Upper lobe of right lung (tissue), 1 donor: ENCODE measurements around the gene PLCB2. TPM values are rescaled to one million over a fixed set of nuclear protein-coding genes. Genes with fewer than 3 reads are reported as not detected.

Source experiments
- ATAC-seq: fragments of 200-7000 bp; cut with Tn5 transposase; one replicate; pipeline ENCODE4 v1.9.1; 2020; ENCODE audit warnings: mild to moderate bottlenecking, moderate library complexity
- DNase-seq: peaks from one replicate; pipeline ENCODE4 v3.0.0-alpha.2; 2020
- H3K27ac ChIP-seq: fragments of 200-600 bp; one replicate; pipeline ENCODE4 v1.8.0; 2022
- H3K27me3 ChIP-seq: fragments of 200-600 bp; one replicate; pipeline ENCODE4 v1.8.0; 2022; ENCODE audit warnings: mild to moderate bottlenecking
- H3K36me3 ChIP-seq: fragments of 200-600 bp; one replicate; pipeline ENCODE4 v1.8.0; 2022
- H3K4me1 ChIP-seq: fragments of 200-600 bp; one replicate; pipeline ENCODE4 v1.8.0; 2022
- H3K4me3 ChIP-seq: fragments of 200-600 bp; one replicate; pipeline ENCODE4 v1.8.0; 2022; ENCODE audit warnings: mild to moderate bottlenecking
- H3K9me3 ChIP-seq: fragments of 200-600 bp; one replicate; pipeline ENCODE4 v1.8.0; 2022
- CTCF ChIP-seq: fragments of 200-600 bp; IDR thresholded peaks from one replicate; pipeline ENCODE4 v1.8.0; 2022; ENCODE audit warnings: antibody characterized with exemption
- intact Hi-C: fragments of 100-400 bp; cut with DNase I; formaldehyde crosslinking; loops from one replicate; pipeline ENCODE4 v1.11.0; 2022
- total RNA-seq: library from RNA; stranded (reverse); fragmentation: NEBNext Ultra II Directional; extraction: Animal tissue kit (Norgen Biotek cat#: 25700); gene quantifications from one replicate; pipeline ENCODE4 v1.2.1, GENCODE V29; 2021
- donor health status: DM: no; HTN: yes; CAD: no; lungs with severe emphysema.

Gene PLCB2
- total RNA-seq, 1 donor from 2014 or later, result 61.2 TPM

GRCh38 chr15:40266828-40267304 is 40.9 kb downstream of the PLCB2 start:
- no peak overlapping the region for H3K4me3 ChIP-seq
- DNase-seq, result peak; percentile 82
- no peak overlapping the region for H3K27ac ChIP-seq

GRCh38 chr15:40265875-40266274 is 41.9 kb downstream of the PLCB2 start:
- H3K36me3 ChIP-seq, result no peaks in the 10 kb centered on the region
- no peaks in the 10 kb centered on the region for H3K27me3 ChIP-seq
- no peak for TF ChIP-seq CTCF
- H3K9me3 ChIP-seq, result no peaks in the 10 kb centered on the region
- intact Hi-C loops, result no loop called here
- no peaks in the 10 kb centered on the region for H3K4me1 ChIP-seq
- H3K4me3 ChIP-seq, result no peak overlapping the region
- ATAC-seq (no peak), DNase-seq (no peak)
- no peak overlapping the region for H3K27ac ChIP-seq

More at GRCh38 chr15:40266828-40267304, 40.9 kb downstream of the PLCB2 start:
- no peak for TF ChIP-seq CTCF
- intact Hi-C loops, result no loop called here
- Histone ChIP-seq H3K9me3 (no peaks in the 10 kb centered on the region), H3K27me3 (no peaks in the 10 kb centered on the region), H3K4me1 (no peaks in the 10 kb centered on the region), H3K36me3 (no peaks in the 10 kb centered on the region)
- peak; percentile 82 for ATAC-seq

- intact Hi-C loops, result no loop called here
- no peaks in the 10 kb centered on the region for H3K36me3 ChIP-seq
- H3K27ac ChIP-seq, result no peak overlapping the region
- TF ChIP-seq CTCF, result no peak
- H3K27me3 ChIP-seq, result no peaks in the 10 kb centered on the region
- ATAC-seq, result no peak
- H3K4me1 ChIP-seq, result no peaks in the 10 kb centered on the region
- no peak for DNase-seq
- no peaks in the 10 kb centered on the region for H3K9me3 ChIP-seq
- no peak overlapping the region for H3K4me3 ChIP-seq
These were observed 42.4 kb downstream of the PLCB2 start for GRCh38 chr15:40265355-40265754.

- ATAC-seq, result no peak
- no peak for DNase-seq
- Histone ChIP-seq H3K27me3 (no peaks in the 10 kb centered on the region), H3K4me1 (no peaks in the 10 kb centered on the region), H3K4me3 (no peak overlapping the region), H3K36me3 (no peaks in the 10 kb centered on the region), H3K27ac (no peak overlapping the region), H3K9me3 (no peaks in the 10 kb centered on the region)
- TF ChIP-seq CTCF, result no peak
- intact Hi-C loops, result no loop called here
These were observed 43.2 kb downstream of the PLCB2 start for GRCh38 chr15:40264321-40265153.

- intact Hi-C loops, result no loop called here
- ATAC-seq (peak; percentile 63), DNase-seq (no peak)
- Histone ChIP-seq H3K27ac (peak overlapping the region; percentile 60), H3K9me3 (no peaks in the 10 kb centered on the region), H3K27me3 (no peaks in the 10 kb centered on the region), H3K36me3 (no peaks in the 10 kb centered on the region), H3K4me1 (no peaks in the 10 kb centered on the region), H3K4me3 (no peak overlapping the region)
- no peak for TF ChIP-seq CTCF
These were observed 44.5 kb downstream of the PLCB2 start for GRCh38 chr15:40263024-40263754.
